H1 (cell line): ENCODE measurements around the gene BCAS4.

Experiments used
- CEBPB ChIP-seq: IDR thresholded peaks from 2 replicates; pipeline ENCODE4 v1.6.1; 2012; ENCODE audit warnings: low read depth, low read length
- CTCF ChIP-seq, 3 experiments: IDR thresholded peaks; 1 replicate in 2 of 3; 2 replicates in 1 of 3; pipeline versions ENCODE4 v1.5.1 to v1.6.1; 2011; ENCODE audit warnings: low read length in 3 of 3, mild to moderate bottlenecking in 3 of 3, inconsistent platforms in 2 of 3, low read depth in 1 of 3, moderate library complexity in 1 of 3; ENCODE audit not compliant: insufficient read depth in 1 of 3; ENCODE audit errors: control extremely low read depth in 1 of 3
- EGR1 ChIP-seq: IDR thresholded peaks from 2 replicates; pipeline ENCODE4 v1.6.1; 2011; ENCODE audit warnings: low read depth, low read length, borderline replicate concordance
- EZH2 ChIP-seq: fragments of 200-600 bp; sonication (generic); IDR thresholded peaks from 2 replicates; pipeline ENCODE4 v1.7.1; 2012; ENCODE audit warnings: low read depth, mild to moderate bottlenecking, moderate library complexity, low read length, inconsistent platforms; ENCODE audit not compliant: severe bottlenecking
- GTF2F1 ChIP-seq: IDR thresholded peaks from 2 replicates; pipeline ENCODE4 v1.6.1; 2012; ENCODE audit warnings: low read depth, low read length, improper control_type of control experiment, borderline replicate concordance
- MAFK ChIP-seq: IDR thresholded peaks from 2 replicates; pipeline ENCODE4 v1.6.1; 2012; ENCODE audit warnings: low read depth, mild to moderate bottlenecking, improper control_type of control experiment, low read length
- NANOG ChIP-seq: IDR thresholded peaks from 2 replicates; pipeline ENCODE4 v1.6.1; 2011; ENCODE audit warnings: low read length, low read depth, mild to moderate bottlenecking, inconsistent platforms; ENCODE audit not compliant: insufficient read depth, poor library complexity, severe bottlenecking
- NRF1 ChIP-seq: IDR thresholded peaks from 2 replicates; pipeline ENCODE4 v1.6.1; 2011; ENCODE audit warnings: mild to moderate bottlenecking, low read depth, low read length, improper control_type of control experiment
- POLR2A ChIP-seq, 2 experiments: IDR thresholded peaks; 1 replicate in 1 of 2; 2 replicates in 1 of 2; pipeline ENCODE4 v1.6.1; 2011; ENCODE audit warnings: low read depth in 2 of 2, low read length in 2 of 2, mild to moderate bottlenecking in 2 of 2; ENCODE audit errors: control extremely low read depth in 1 of 2
- POLR2AphosphoS5 ChIP-seq: IDR thresholded peaks from 2 replicates; pipeline ENCODE4 v1.6.1; 2011; ENCODE audit warnings: low read depth, low read length
- RAD21 ChIP-seq, 2 experiments: IDR thresholded peaks in 1 of 2; conservative IDR thresholded peaks in 1 of 2; 2 replicates each; pipeline ENCODE4 v1.6.1; 2011; ENCODE audit warnings: low read depth in 2 of 2, low read length in 2 of 2, improper control_type of control experiment in 1 of 2, inconsistent platforms in 1 of 2, mild to moderate bottlenecking in 1 of 2, moderate library complexity in 1 of 2
- RFX5 ChIP-seq: IDR thresholded peaks from 2 replicates; pipeline ENCODE4 v1.6.1; 2011; ENCODE audit warnings: low read depth, low read length, improper control_type of control experiment, borderline replicate concordance
- SP4 ChIP-seq: IDR thresholded peaks from 2 replicates; pipeline ENCODE4 v1.6.1; 2012; ENCODE audit warnings: low read length, inconsistent platforms
- YY1 ChIP-seq: IDR thresholded peaks from 2 replicates; pipeline ENCODE4 v1.6.1; 2011; ENCODE audit warnings: low read depth, mild to moderate bottlenecking, low read length

DNA sequence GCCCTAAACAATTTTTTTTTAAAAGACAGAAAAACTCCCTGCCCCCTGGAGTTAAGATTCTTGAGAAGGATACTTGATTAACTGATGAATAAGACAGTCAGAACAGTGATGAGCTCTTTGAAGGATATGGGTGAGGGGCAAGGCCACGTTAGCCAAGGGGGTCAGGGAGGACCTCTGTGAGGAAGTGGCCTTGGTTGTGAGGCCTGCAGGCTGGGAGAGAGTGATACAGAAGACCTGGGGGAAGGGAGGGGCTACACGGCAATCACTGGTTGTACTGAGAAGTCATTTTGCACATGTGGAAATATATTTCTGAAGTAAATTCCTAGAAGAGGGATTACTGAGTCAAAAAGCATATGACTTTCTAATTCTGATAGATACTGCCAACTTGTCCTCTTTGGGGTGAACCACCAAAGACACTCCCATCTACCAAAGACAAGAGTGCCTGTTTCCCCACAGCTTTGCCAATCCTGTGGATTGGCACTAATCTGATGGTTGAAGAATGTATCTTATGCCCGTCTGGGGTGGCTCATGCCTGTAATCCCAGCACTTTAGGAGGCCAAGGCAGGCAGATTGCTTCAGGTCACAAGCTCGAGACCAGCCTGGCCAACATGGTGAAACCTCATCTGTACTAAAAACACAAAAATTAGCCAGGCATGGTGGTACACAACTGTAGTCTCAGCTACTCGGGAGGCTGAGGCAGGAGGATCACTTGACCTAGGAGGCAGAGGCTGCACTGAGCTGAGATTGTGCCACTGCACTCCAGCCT lies 22.3 kb upstream of the BCAS4 start:
- TF ChIP-seq NRF1 (no peak), CTCF (IDR thresholded peaks at IDR 0.05; ENCODE audit: control extremely low read depth in 1 of 3, insufficient read depth in 1 of 3, low read depth in 1 of 3, low read length in 3 of 3) (no peak), CEBPB (no peak), EGR1 (no peak), POLR2AphosphoS5 (no peak), GTF2F1 (no peak), RFX5 (no peak), NANOG (no peak), YY1 (no peak), EZH2 (no peak), POLR2A (IDR thresholded peaks at IDR 0.05; ENCODE audit: control extremely low read depth in 1 of 2, low read depth in 2 of 2, low read length in 2 of 2) (no peak), SP4 (no peak), RAD21 (IDR thresholded peaks at IDR 0.05 in 1 of 2, conservative IDR thresholded peaks at IDR 0.05 in 1 of 2; ENCODE audit: low read depth in 2 of 2, low read length in 2 of 2) (no peak), MAFK (no peak)
